Hematopoietic multipotent progenitor cell treated with erythropoietin and hydrocortisone succinate and interleukin-3 and kit ligand, for 15 days (in vitro differentiated cells): Measurements from ENCODE around the gene DRC7.

Experiments used
- DNase-seq: peaks from one replicate; pipeline ENCODE4 v3.0.0-alpha.2; 2015; ENCODE audit warnings: low spot score

DRC7 gene

DNA sequence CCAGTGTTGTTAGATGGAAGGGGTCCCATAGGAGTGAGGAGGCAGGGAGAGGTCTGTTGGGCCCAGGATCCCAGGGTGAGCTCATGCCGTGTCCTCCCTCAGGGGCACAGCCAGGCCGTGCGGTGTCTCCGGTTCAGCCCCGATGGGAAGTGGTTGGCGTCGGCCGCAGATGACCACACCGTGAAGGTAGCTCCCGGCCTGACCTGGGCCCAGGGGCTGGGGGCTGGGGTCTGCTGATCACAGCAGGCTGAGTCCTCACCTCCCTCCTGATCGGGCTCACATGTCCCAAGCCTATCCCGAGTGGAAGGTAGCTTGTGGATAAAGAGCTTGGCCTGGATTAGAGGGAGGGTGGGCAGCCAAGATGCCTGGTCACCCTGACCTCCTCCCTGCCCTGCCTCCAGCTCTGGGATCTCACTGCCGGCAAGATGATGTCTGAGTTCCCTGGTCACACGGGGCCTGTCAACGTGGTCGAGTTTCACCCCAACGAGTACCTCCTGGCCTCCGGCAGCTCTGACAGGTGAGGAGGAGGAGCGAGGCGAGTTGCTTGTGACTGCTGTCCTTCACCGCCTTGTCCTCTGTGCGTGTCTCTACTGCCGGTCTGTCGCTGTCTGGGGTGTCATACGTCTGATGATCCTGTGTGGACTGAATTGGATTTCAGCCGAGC, 57.1 kb downstream of the DRC7 start:
- no peak for DNase-seq

DNA sequence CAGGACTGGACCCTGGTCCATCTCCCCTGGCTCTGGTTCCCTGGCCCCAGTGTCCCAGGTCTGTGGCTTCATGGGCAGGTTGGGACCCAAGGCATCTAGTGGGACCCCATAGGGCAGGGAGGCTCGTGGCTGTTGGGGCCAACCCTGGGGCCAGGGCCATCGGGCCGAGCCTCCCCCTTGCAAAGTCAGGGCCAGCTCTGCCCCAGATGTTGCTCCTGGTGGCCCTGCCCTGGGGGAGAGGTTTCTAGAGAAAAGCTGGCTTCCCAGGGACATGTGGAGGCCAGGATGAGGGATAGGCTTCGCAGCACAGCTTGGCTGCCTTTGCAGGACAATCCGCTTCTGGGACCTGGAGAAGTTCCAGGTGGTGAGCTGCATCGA, 57.6 kb downstream of the DRC7 start:
- no peak for DNase-seq

DNA sequence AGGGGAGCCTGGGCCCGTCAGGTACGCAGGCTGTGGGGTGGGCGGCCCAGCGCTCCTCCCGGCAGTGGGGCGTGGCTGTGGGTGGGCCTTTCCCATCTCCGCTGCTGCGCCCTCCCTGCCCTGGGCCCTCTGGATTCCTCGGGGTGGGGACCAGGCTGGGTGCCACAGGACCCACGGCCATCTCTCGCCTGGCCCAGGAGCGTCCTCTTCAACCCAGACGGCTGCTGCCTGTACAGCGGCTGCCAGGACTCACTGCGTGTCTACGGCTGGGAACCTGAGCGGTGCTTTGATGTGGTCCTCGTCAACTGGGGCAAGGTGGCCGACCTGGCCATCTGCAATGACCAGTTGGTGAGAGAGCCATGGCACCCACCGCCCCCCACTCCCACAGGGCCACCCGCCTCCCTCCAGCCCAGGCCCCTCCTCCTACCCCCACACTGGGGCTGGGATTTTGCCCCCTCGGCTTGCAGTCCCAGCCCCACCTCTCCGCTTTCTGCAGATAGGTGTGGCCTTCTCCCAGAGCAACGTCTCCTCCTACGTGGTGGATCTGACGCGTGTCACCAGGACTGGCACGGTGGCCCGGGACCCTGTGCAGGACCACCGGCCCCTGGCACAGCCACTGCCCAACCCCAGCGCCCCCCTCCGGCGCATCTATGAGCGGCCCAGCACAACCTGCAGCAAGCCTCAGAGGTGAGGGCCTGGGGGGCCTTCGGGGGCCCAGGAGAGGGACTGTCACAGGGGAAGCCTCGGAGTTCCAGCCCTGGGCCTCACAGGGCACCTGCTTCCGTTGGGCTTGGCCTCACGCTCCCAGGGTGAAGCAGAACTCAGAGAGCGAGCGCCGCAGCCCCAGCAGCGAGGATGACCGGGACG, 58.2 kb downstream of the DRC7 start:
- DNase-seq: no peak

DNA sequence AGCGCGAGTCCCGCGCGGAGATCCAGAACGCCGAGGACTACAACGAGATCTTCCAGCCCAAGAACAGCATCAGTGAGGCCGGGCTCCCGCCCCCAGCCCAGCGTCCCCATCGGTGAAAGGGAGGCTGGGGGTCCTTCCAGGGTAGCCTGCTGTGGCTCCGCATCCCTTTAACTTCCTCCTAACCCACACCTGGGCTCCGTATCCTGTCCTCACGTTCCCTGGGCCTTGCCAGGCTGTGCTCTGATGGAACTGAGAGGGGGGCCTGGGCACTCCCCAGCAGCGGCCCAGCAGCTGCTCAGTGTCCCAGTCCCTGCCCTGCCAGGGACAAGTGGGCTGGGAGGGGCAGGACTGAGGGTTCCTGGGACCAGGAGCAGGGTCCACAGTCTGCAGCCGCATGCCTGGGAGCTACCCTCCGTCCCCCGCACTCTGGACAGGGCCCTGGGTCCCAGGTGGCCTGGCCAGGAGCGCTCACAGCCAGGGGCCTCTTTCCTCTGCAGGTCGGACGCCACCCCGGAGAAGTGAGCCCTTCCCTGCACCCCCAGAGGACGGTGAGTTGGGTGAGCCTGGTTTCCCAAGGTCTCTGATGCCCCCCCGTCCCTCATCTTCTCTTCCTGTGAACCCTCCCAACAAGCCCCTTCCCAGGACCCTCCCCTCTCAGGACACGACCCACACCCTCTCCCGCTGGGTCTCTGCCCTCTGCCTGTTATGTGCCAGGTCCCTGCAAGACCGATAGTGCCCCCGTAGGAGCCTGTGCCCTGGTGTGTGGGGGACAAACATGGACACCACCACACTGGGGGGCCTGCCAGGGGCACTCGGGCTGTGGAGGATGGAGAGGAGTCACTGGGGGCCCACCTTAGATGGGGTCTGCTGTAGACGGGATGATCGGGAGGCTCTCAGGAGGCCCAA, 59.1 kb downstream of the DRC7 start:
- no peak for DNase-seq

DNA sequence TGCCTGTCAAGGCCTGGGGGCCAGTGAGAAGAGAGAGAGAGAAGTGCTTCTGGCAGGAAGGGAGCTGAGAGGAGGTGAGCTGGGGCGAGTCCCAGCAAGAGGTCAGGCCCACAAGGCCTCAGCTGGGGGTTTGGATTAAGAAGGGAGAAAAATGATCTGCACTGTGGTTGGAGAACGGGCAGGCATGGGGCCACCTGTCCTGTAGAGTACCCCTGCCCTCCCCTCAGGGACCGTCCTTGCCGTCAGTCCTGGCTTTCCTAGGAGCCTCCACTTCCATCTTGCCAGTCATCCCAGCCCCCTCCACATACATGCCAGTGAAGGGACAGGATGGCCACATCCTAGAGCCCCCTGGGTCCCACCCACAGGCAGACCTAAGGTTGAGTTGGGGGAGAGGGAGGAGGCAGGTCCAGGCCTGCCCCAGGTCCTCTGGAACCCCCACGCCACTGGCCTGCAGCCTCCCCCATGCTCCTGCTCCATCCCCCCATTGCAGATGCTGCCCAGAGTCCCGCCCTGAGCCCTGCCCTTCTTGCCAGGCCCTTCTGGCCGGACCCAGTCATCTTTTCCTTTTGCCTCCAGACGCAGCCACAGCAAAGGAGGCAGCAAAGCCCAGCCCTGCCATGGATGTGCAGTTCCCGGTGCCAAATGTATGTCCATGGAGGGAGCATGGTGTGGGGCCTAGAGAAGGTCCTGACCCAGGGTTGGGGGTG, 59.9 kb downstream of the DRC7 start:
- DNase-seq: no peak

DNA sequence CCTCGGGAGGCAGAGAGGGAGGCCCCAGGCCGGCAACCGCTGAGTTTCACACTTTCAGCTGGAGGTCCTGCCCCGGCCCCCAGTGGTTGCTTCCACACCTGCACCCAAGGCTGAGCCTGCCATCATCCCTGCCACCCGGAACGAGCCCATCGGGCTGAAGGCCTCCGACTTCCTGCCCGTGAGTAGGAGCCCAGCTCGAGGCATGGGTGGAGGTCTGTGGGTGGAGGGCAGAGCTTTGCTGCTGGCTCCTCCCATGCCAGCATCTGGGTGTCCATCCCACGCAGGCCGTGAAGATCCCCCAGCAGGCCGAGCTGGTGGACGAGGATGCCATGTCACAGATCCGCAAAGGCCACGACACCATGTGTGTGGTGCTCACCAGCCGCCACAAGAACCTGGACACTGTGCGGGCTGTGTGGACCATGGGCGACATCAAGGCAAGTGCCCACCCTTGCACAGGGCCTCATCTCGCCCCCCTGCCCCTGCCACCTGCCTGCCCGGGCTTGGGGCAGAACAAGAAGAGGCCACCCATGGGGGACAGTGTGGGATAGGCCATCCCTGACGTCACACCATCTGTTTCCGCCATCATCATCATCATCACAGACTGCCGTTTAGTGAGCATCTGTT, 60.6 kb downstream of the DRC7 start:
- no peak for DNase-seq

- DNase-seq: no peak
Measured at GRCh38 chr16:57755726-57756423, 61.3 kb downstream of the DRC7 start.

DNA sequence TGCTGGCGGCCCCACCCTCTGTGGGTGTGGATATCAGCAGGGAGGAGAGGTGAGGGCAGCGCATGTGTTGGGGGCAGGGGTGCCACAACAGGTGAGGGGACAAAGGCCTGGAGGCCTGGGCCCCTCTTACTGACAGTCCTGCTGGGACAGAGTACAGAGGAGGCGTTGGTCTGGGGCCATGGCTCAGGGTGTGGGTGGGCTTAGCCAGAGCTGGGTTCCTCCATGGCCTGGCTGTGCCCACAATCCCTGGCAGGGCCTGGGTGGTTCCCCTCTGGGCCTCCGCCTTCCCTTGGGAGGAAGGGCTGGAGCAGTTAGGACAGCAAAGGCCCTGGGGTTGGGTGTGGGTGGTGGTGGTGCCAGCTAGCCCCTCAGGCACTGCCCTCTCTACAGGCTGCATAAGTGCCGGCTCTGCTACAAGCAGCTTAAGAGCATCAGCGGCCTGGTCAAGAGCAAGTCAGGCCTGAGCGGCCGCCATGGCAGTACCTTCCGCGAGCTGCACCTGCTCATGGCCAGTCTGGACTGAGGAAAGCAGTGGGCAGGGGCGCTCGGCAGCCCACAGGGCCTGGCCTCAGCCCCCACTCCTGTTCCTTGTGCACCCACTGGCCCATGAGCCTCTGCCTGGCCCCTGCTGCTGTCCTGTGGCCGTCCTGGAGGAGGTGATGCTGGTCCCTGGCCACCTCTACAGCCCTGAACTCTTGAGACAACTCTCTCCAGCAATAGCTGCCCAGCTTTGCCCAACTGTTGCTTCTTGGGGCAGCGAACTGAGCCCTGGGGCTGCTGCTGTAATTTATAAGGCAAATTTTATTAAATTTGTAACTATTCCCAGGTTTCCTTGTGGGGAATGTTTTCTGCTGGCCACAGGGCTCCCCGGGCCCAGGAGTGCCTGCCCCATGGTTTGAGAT, 62.1 kb downstream of the DRC7 start:
- no peak for DNase-seq

DNA sequence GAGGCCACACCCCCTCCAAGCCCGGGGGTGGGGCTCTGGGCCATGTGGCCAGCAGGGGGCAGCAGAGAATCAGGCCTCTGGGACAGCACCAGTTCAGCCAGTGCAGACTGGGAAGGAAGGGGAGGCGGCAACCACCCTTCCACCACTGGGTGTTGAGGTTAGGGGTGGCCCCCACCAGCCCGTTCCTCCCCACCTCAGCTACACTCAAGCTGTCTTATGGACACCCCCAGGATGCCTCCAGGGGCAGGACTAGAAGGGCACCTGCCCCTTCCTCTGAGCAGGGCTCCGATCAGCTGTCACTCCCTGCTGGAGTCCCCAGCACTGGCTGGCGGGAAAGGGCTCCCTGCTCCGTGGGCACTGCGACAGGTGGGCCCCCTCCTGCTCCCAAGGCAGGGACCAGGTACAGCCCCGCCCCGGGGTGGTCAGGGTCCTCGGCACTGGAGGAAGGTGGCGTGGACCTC, 62.8 kb downstream of the DRC7 start:
- DNase-seq: peak; percentile 88

DNA sequence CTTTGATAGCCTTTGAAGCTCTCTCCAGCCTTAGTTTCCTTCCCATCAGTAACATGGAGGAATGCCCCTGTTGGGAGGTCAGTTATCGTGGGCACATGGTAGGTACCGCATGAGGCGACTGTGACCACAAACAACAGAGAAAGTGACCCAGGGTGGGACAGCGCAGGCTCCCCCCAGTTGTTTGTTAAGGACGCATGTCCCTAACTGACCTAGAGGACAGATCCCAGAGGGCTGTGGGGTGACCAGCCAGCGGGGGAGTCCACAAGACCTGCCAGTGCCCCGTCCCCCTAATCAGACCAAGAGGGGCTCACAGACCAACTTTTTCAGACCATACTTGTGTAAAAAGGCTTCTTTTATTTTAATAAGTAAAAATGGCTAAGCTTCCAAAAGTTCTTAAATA, 63.3 kb downstream of the DRC7 start:
- DNase-seq: no peak

DNA sequence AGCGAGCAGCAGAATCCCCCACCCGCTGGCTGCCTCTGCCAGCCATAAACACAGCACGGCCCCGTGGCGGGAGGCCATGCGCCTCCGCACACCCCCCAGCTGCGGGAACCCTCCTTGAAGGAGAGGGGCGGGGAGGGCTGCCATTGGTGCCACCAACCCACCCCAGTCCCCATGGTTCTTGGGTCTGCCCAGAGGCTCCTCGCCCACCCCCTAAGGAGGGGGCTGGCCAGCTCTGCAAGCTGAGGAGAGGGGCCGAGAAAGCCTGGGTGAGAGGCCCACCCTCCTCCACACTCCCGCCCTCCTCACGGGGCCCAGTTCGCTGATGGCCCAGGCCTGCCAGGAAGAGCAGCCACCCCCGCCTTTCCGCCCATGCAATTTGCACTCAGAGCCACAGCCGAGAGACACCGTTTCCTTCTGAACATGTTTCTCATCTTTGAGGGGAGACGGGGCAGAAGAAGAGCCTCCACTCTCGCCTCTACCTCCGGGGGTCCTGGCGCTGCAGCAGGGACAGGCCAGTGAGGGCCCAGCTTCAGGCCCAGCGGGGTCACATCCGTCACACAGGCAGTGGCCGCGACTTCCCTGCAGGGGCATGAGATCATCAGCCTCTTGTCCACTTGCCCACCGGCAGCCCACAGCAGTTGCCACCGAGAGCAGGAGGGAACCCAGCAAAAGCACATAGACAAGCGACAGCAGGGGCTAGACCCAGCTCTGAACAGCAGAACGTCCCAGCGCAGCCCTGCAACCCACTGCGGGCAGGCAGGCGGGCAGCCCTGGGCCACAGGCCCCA, 63.9 kb downstream of the DRC7 start:
- DNase-seq: no peak

DNA sequence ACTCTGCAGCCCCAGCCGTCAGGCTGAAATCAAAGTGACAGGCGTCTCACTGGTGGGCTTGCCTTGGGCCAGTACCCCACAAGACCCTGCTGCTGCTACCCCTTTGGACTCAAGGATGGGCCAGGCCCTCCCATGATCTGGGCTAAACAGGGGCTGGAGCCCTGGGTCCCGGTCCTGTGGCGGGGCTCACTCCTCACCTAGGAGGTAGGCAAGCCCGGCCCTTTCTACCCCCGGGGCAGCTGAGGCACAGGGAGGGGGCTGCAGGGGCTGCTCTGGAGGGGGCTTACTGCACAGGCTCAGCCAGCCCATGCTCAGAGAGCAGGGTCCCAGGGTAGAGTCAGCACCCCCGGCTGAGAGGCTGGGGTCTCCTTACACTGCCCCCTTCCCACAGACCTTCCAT, 64.5 kb downstream of the DRC7 start:
- no peak for DNase-seq

- DNase-seq: no peak
Measured at GRCh38 chr16:57759541-57760356, 65.1 kb downstream of the DRC7 start.

DNA sequence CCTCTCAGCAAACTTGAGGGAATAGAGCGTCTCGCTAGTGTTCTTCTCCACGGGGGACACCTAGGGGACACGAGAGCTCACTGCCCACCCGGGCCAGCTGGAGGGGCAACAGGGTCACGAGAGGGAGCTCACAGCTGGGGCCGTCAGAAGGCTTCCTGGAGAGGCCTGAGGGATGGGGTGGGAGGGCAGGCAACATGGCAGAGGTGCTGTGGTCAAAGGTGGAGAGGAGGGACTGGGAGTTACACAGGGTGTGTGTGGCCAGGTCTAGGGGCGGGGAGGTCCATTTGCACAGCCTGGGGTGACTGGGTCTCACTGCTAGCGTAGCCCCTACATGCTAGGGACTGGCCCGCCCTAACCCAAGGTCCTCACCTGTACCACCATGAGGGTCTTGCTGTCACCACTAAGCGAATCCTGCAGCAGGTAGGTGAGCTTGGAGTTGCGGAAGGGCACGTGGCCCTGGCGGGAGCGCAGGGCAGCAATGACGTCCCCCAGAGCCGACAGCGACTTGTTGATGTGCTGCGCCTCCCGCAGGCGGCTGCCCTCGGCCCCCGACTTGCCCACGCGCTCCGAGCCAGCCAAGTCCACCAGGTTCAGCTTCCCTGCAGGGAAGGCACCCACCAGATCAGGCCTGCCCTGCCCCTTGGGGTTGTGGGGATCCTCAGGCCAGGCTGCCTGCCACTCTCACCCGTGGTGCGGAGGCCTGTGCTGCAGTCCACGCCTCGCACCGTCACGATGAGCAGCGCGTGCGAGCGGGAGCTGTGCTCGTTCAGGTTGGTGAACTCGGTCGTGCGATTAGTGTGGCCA, 66.0 kb downstream of the DRC7 start:
- DNase-seq: no peak

DNA sequence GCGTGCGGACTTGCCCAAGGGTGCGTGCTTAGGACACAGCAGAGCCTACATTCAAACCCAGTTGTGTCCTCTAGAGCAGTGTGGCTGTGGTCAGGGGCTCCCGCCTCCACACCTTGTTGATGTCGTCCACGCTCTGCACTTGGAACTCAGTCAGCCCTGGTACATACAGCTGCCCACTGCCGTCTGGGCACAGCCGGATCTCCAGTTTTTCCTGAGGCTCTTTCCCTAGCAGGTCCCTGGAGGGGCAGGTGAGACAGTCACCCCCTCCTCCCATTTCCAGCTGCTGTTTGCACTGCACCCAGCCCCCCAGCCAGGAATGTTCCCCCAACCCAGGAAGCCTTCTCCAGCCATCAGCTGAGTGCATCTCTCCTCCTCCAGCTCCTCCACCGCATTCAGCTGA, 66.7 kb downstream of the DRC7 start:
- no peak for DNase-seq

DNA sequence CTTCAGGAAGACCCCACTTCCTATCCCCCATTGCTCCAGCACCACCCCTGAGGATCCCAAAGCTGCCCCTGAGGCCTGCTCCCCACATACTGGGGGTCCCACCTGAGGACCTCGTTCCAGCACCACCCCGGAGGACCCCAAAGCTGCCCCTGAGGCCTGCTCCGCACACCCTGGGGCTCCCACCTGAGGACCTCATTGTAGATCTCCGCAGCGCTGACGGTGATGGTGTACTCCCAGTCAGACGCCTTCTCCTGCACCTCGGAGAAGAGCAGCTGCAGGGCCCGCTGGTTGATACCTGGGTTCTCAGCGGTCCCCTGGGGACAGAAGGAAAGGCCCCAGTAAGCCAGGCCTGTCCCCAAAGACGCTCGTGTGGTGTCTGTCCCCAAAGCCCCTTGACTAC, 67.4 kb downstream of the DRC7 start:
- no peak for DNase-seq

DNA sequence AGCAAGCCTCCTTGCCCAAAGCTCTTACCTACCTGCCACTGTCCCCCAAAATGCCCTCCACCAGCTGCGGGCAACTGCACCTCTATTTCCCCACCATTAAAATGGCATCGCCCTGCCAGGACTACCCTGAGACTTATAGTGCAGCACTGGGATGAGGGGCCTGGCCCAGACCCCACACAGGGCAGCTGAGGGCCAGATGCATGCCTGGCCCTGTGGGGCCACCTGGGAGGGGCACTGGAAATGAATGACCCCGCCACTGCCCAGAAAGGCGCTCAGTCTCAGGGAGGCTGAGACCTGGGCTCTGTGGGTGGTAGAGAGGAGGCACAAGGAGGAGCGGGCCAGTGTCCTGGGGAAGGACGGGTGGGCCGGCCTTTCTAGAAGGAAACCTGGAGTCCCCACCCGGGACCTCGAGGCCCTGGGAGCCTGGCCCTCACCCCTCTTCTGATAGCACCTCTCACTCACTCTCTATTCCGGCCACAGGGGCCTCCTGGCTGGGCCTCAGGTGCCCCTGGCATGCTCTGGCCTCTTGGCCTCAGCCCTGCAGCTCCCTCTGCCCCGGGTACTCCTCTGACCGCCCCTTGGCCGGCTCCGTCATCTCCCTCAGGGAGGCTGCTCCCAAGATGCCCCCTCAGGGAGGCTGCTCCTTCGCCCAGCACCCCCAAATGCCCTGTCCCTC, 67.9 kb downstream of the DRC7 start:
- DNase-seq: no peak
